ENCODE results near the gene ZBTB1. TPM values are rescaled to one million over a fixed set of nuclear protein-coding genes. Genes with fewer than 3 reads are reported as not detected.

Gene ZBTB1
- total RNA-seq, 1 donor from 2014 or later, result 46.3 TPM

DNA sequence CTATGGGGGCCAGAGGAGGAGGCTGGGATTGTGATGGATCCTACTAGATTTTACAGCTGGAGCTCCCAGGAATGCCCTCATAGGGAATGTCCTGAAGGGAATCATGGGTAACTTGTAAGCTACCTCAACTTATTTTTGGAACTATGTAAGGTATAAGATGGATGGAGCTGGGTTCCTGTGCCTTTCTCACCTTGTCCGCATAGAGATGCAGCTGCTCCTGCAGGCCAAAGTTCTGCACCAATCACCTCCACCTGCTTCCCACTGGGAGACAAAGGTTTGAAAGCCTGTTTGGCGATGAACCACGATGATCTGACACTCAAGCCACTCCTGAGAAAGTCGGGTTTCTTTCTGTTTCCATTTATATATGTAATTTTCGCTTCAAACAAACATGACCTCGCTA is 39.9 kb upstream of the ZBTB1 start:
- Histone ChIP-seq H3K36me3 (ENCODE audit: control insufficient read depth, insufficient read depth, low read length) (peaks cover 3% of the 10 kb centered on the region), H3K27me3 (ENCODE audit: control insufficient read depth, insufficient read depth, low read length) (no peaks in the 10 kb centered on the region), H3K4me3 (ENCODE audit: low read depth, low read length) (peak overlapping the region; percentile 60)
- no peak for TF ChIP-seq CTCF (IDR thresholded peaks at IDR 0.05; ENCODE audit: insufficient read depth, low read length, poor library complexity, severe bottlenecking)
- no peak for DNase-seq (ENCODE audit: low read depth)

- DNase-seq (ENCODE audit: low read depth), result no peak
- Histone ChIP-seq H3K4me3 (ENCODE audit: low read depth, low read length) (peak within 1 kb of the TSS; percentile 60), H3K27me3 (ENCODE audit: control insufficient read depth, insufficient read depth, low read length) (no peaks in the 10 kb centered on the region), H3K36me3 (ENCODE audit: control insufficient read depth, insufficient read depth, low read length) (peaks cover 3% of the 10 kb centered on the region)
- no peak for TF ChIP-seq CTCF (IDR thresholded peaks at IDR 0.05; ENCODE audit: insufficient read depth, low read length, poor library complexity, severe bottlenecking)
These were observed 39.3 kb upstream of the ZBTB1 start, which contains the start of gene AKAP5 for GRCh38 chr14:64465191-64465822. AKAP5 (plus strand) TSS chr14:64465499; CDS start chr14:64468395, 2,896 bp downstream.

- H3K27me3 ChIP-seq (ENCODE audit: control insufficient read depth, insufficient read depth, low read length), result no peaks in the 10 kb centered on the region
- H3K36me3 ChIP-seq (ENCODE audit: control insufficient read depth, insufficient read depth, low read length), result peaks cover 3% of the 10 kb centered on the region
- no peak for DNase-seq (ENCODE audit: low read depth)
- peak; percentile 31 for TF ChIP-seq CTCF (IDR thresholded peaks at IDR 0.05; ENCODE audit: insufficient read depth, low read length, poor library complexity, severe bottlenecking)
- H3K4me3 ChIP-seq (ENCODE audit: low read depth, low read length), result peak overlapping the region; percentile 60
These were observed 38.6 kb upstream of the ZBTB1 start for GRCh38 chr14:64465831-64466554.

DNA sequence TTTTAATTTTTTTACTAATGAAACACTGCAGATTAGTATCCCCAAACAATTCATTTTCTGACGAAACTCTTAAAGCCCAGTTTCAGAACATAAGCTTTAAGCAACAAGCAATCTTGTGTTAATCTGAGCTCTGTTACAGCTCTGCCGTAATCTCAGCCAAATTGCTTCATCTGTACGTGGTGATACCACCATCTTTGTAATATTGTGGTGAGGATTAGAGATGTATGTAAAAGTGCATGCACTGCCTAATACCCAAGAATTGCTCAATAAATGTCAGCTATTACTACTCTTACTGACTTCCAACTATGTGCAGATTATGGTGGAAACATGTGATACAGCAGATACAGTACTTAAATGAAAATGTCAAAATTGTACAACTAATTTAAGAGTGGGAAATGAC is 37.5 kb upstream of the ZBTB1 start:
- DNase-seq (ENCODE audit: low read depth), result no peak
- no peaks in the 10 kb centered on the region for H3K27me3 ChIP-seq (ENCODE audit: control insufficient read depth, insufficient read depth, low read length)
- H3K36me3 ChIP-seq (ENCODE audit: control insufficient read depth, insufficient read depth, low read length), result peaks cover 3% of the 10 kb centered on the region
- H3K4me3 ChIP-seq (ENCODE audit: low read depth, low read length), result no peak overlapping the region
- no peak for TF ChIP-seq CTCF (IDR thresholded peaks at IDR 0.05; ENCODE audit: insufficient read depth, low read length, poor library complexity, severe bottlenecking)

DNA sequence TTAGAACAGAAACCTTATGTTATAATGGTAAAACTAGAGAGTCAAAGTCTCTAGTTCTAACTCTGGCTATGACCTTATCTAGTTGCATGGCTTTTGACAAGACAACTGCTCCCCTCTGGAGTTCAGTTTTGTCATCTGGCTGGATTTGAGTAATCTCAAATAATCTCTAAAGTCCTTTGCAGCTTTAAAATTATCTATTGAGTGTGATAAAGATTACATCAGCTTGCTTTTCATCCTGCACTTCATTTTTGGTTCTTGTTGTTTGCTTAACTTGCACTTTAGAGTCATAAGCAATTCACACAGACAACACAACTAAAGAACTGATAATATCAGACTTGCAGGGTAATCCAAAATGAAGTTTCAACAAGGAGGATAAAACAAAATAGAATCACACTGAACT is 37.0 kb upstream of the ZBTB1 start:
- Histone ChIP-seq H3K27me3 (ENCODE audit: control insufficient read depth, insufficient read depth, low read length) (no peaks in the 10 kb centered on the region), H3K36me3 (ENCODE audit: control insufficient read depth, insufficient read depth, low read length) (peaks cover 1% of the 10 kb centered on the region), H3K4me3 (ENCODE audit: low read depth, low read length) (no peak overlapping the region)
- no peak for TF ChIP-seq CTCF (IDR thresholded peaks at IDR 0.05; ENCODE audit: insufficient read depth, low read length, poor library complexity, severe bottlenecking)
- DNase-seq (ENCODE audit: low read depth), result no peak

All from kidney epithelial cell (primary cell).